ENCODE measurements around the gene UBE2D3.

- TF ChIP-seq CTCF (IDR thresholded peaks at IDR 0.05; ENCODE audit: low read length) = no peak
- no peak for TF ChIP-seq EZH2 (optimal IDR thresholded peaks at IDR 0.05; ENCODE audit: low read depth, low read length)
Measured at GRCh38 chr4:102826105-102826889, 1.1 kb downstream of the UBE2D3 start.
